Measurements from ENCODE around the gene ELMO1.

DNA sequence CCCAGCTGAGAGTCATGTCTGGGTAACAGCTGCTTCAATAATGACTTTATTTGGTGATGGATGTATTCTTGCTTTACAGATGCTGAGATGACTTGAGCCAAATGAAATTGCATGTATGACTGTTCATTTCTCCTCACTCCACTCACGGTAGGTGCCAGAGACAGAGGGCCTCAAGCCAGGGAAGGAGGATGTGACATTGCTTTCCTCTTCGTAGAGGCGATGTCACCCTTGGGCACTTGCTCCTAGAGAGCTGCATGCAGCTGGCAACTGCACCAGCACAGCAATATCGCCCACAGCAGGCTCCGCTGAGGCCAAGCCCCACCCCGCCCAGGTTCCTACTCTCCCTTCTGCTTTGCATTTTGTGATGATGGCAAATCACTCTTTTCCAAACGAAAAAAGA, 607.8 kb downstream of the ELMO1 start:
- TF ChIP-seq, protein P1, sequence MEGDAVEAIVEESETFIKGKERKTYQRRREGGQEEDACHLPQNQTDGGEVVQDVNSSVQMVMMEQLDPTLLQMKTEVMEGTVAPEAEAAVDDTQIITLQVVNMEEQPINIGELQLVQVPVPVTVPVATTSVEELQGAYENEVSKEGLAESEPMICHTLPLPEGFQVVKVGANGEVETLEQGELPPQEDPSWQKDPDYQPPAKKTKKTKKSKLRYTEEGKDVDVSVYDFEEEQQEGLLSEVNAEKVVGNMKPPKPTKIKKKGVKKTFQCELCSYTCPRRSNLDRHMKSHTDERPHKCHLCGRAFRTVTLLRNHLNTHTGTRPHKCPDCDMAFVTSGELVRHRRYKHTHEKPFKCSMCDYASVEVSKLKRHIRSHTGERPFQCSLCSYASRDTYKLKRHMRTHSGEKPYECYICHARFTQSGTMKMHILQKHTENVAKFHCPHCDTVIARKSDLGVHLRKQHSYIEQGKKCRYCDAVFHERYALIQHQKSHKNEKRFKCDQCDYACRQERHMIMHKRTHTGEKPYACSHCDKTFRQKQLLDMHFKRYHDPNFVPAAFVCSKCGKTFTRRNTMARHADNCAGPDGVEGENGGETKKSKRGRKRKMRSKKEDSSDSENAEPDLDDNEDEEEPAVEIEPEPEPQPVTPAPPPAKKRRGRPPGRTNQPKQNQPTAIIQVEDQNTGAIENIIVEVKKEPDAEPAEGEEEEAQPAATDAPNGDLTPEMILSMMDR (IDR thresholded peaks at IDR 0.05; ENCODE audit: poor library complexity): no peak
- TF ChIP-seq EZH2 (IDR thresholded peaks at IDR 0.05; ENCODE audit: borderline replicate concordance): no peak

Measured in hepatocyte (in vitro differentiated cells).